ENCODE results near the gene SLC12A7. TPM values are rescaled to one million over a fixed set of nuclear protein-coding genes. Genes with fewer than 3 reads are reported as not detected.

SLC12A7 gene
- total and polyA plus RNA-seq, 9 of the 15 experiments (the other 6 are each of a cell fraction or from before 2014, with no cell fraction given): 0.01 to 3.1 (median 0.56) TPM

GRCh38 chr5:1140171-1140817 is 28.4 kb upstream of the SLC12A7 start (continued):
- TF ChIP-seq, protein P1, sequence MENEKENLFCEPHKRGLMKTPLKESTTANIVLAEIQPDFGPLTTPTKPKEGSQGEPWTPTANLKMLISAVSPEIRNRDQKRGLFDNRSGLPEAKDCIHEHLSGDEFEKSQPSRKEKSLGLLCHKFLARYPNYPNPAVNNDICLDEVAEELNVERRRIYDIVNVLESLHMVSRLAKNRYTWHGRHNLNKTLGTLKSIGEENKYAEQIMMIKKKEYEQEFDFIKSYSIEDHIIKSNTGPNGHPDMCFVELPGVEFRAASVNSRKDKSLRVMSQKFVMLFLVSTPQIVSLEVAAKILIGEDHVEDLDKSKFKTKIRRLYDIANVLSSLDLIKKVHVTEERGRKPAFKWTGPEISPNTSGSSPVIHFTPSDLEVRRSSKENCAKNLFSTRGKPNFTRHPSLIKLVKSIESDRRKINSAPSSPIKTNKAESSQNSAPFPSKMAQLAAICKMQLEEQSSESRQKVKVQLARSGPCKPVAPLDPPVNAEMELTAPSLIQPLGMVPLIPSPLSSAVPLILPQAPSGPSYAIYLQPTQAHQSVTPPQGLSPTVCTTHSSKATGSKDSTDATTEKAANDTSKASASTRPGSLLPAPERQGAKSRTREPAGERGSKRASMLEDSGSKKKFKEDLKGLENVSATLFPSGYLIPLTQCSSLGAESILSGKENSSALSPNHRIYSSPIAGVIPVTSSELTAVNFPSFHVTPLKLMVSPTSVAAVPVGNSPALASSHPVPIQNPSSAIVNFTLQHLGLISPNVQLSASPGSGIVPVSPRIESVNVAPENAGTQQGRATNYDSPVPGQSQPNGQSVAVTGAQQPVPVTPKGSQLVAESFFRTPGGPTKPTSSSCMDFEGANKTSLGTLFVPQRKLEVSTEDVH (IDR thresholded peaks at IDR 0.05; ENCODE audit: low read depth, partially characterized antibody): no peak
- TF ChIP-seq MEIS2 (IDR thresholded peaks at IDR 0.05; ENCODE audit: partially characterized antibody) (no peak), ASH1L (IDR thresholded peaks at IDR 0.05; ENCODE audit: borderline replicate concordance, low read depth, partially characterized antibody) (no peak), RB1 (IDR thresholded peaks at IDR 0.05; ENCODE audit: low read depth) (peak; percentile 88), POLR2H (tag; IDR thresholded peaks at IDR 0.05; ENCODE audit: low read depth) (no peak), RBM14 (IDR thresholded peaks at IDR 0.05; ENCODE audit: borderline replicate concordance, insufficient read depth, low read depth, low read length) (no peak), PYGO2 (tag; IDR thresholded peaks at IDR 0.05) (no peak), PKNOX1 (IDR thresholded peaks at IDR 0.05) (no peak), SIN3B (IDR thresholded peaks at IDR 0.05; ENCODE audit: low read depth) (0 out of 2 replicates have a peak, but pooled peaks have one; percentile 35), ETV6 (IDR thresholded peaks at IDR 0.05; ENCODE audit: borderline replicate concordance in 1 of 2, low read depth in 2 of 2, low read length in 1 of 2) (no peak), ETV6 (CRISPR knock-in tag; IDR thresholded peaks at IDR 0.05; ENCODE audit: borderline replicate concordance) (no peak), SMAD3 (CRISPR knock-in tag; conservative IDR thresholded peaks at IDR 0.05) (no peak), CHD2 (IDR thresholded peaks at IDR 0.05; ENCODE audit: low read depth, low read length) (no peak), TBP (optimal IDR thresholded peaks at IDR 0.05; ENCODE audit: low read depth, low read length) (no peak), BHLHE40 (IDR thresholded peaks at IDR 0.05; ENCODE audit: low read length) (peak; percentile 22; the same call in 1 of the 2 replicates), U2AF1 (optimal IDR thresholded peaks at IDR 0.05; ENCODE audit: low read depth, low read length) (no peak), MEF2A (IDR thresholded peaks at IDR 0.05; ENCODE audit: control insufficient read depth, low read depth, low read length) (no peak), ZNF239 (CRISPR knock-in tag; IDR thresholded peaks at IDR 0.05) (no peak), THAP7 (CRISPR knock-in tag; IDR thresholded peaks at IDR 0.05) (no peak), MIER1 (IDR thresholded peaks at IDR 0.05; ENCODE audit: low read depth) (no peak)
- TF ChIP-seq, protein P2, sequence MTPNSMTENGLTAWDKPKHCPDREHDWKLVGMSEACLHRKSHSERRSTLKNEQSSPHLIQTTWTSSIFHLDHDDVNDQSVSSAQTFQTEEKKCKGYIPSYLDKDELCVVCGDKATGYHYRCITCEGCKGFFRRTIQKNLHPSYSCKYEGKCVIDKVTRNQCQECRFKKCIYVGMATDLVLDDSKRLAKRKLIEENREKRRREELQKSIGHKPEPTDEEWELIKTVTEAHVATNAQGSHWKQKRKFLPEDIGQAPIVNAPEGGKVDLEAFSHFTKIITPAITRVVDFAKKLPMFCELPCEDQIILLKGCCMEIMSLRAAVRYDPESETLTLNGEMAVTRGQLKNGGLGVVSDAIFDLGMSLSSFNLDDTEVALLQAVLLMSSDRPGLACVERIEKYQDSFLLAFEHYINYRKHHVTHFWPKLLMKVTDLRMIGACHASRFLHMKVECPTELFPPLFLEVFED (CRISPR knock-in tag; conservative IDR thresholded peaks at IDR 0.05): no peak
- TF ChIP-seq, protein P3, sequence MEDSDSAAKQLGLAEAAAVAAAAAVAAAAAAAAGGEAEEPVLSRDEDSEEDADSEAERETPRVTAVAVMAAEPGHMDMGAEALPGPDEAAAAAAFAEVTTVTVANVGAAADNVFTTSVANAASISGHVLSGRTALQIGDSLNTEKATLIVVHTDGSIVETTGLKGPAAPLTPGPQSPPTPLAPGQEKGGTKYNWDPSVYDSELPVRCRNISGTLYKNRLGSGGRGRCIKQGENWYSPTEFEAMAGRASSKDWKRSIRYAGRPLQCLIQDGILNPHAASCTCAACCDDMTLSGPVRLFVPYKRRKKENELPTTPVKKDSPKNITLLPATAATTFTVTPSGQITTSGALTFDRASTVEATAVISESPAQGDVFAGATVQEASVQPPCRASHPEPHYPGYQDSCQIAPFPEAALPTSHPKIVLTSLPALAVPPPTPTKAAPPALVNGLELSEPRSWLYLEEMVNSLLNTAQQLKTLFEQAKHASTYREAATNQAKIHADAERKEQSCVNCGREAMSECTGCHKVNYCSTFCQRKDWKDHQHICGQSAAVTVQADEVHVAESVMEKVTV (CRISPR knock-in tag; IDR thresholded peaks at IDR 0.05): peak; percentile 87

All from K562 (cell line).